IPS DF 19.7 (cell line): ENCODE data around the gene PDE4D.

ENCODE experiments used
- DNase-seq: peaks from one replicate; pipeline ENCODE4 v3.0.0-alpha.2; 2013; ENCODE audit warnings: low read depth, low spot score

Gene PDE4D

DNA sequence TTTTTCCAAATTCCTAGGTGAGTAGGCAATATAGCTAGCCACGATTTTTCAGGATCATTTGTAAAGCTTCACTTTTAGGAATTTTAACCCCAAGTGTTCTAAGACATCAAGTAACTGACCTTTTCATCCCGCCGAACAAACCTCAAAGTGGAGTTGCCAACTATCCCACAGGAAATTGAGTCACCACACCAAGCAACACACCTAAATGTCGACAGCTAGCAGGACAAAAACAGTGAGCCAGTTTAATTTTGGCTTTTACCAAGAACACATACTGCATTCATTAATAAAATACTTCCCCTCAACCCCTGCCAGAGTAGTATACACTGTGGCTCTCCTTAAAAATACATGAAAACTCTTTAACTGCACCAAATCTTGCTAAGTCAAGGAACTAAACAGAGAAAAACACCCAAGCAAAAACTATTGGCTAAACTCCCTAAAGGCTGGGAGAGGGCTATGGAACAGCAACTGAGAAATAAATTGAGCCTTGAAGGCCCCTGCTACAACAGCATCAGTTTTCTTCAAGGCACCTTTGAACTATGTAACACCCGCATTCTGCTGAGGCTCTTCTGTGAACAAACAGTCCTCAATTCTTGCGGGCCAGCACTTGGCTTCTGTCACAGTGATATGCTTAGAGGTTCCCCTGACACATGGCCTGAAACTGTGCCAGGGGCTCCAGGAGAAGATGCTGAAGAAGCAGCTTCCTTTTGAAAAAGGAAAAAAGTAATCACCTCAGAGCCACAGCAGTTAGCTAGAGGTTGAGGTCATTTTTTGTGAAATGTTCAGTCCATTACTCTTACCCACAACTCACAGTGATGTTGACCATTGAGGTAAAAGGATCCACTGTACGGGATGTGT lies 851.1 kb downstream of the PDE4D start:
- no peak for DNase-seq

DNA sequence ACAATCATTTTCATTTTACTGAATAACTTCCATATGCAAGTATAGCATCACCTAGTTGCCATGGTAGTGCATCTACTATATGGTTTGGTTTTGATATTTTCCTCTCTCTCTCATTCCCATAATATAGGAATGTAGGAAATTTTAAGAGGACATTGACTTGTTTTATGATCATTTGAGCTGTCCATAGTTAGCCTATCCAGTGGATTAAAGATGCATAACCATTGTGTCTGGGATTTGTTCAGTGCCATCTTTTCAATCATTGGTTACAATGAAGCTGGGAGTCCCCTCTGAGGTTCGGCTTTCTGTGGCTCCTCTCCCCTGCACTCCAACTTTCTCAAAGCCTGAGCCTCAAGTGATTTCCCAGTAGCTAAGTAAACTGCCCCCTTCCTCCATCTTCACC lies 852.2 kb downstream of the PDE4D start:
- DNase-seq = no peak

DNA sequence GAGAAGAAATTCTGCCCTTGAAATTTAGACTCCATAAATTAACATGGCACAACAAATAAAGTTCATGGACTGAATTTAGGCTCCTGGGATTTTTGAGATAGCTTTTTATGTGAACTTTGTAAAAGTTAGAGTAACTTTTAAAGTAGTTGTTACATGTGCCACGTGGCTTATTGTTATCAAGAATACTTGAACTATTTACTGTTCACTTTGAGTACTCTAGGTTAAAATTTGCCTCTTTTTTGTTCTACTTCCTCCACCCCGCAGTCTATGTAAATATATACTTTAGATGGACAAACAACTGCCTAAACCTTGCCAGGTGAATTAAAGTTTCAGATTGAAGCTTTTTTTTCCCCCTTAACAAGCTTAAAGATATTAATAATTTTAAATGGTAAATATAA lies 852.7 kb downstream of the PDE4D start:
- DNase-seq = no peak

DNA sequence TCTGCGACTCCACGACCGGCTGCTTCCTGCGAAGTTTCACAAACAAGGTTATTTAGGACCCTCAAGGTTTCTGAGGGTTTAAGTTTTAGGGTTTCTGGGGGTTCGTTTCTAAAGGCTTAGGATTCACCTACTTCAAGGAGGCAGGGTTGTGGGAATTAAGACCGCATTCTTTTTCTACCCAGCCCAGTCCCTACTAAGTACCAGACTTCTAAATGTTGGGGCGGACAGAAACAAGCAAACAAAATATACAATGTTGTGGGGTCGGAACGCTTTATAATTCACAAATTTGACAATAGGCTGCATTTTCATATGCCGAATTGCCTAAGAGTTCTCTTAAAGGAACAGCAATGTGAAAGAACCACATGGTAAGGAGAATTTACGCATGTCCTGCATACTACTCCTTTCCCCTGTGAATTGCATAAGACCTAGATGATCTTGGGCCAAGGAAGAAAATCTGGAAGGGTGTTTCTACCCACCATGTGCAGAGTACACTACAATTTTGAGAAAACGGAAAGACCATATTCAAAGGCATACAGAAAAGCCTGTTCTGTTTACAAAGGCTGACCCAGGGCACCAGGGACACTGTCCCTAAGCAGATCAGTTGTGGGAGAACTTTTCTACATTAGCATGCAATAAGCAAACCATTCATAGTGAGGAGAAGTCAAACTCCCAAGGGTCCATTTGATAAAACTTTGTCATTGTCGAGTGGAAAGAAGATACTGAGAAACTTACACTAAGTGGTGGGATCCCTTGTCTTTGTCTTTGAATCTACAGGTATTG lies 853.3 kb downstream of the PDE4D start:
- DNase-seq = no peak

DNA sequence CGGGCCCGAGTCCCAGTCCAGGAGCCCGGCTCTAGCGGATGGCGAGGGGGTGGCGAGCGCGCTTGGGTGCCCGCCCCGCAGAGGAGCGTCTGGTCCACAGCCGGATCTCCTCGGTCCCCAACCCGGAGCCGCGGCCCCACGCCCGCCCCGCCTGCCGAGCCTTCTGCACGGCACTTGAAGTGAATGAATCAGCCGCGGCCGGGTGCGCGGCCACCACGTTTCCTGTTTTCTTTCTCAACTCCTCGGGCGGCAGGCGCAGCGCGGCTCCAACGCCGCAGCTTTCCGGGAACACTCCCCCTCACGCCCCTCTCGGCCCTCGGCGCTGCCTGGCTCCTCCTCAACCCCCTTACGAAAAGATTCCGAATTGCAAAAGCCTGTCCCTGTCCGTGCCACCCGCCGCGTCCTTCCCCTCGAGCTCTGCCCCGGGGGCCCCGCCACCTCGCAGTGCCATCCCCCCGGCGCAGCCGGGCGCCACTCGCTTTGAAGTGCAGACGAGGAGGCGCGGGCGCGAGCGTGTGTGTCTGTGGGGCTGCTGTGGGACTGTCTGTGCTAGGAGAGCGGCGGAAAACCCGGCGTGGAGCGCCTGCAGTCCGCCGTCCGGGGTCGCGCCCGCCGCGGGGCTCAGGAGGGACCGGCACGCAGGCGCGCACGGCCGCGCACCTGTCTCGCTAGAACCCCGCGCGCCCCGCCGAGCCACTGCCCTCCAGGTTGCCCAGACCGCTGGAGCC lies 854.1 kb downstream of the PDE4D start:
- DNase-seq = no peak

DNA sequence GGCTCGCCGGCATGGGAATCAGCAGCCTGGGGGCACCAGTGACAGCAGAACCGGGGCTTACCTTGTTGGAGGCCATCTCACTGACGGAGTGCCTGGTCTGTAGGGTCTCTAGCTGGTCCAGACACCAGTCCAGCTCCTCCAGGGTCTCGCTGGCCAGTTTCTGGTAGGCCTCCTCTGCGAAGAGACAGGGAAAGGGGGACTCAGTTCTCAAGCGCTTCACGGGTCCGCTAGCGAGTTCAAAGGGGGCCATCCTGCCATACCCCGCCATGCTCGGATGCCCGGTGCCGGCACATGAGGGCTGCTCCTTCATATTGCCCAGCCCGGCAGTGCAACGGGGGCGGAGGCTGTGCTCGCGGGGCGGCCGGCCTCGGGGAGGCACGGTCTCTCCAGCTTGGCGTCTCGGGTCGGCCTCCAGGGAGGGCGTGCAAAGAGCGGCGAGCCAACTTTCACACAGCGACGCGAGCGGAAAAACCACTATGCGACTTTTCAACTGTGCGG lies 854.7 kb downstream of the PDE4D start:
- no peak for DNase-seq

DNA sequence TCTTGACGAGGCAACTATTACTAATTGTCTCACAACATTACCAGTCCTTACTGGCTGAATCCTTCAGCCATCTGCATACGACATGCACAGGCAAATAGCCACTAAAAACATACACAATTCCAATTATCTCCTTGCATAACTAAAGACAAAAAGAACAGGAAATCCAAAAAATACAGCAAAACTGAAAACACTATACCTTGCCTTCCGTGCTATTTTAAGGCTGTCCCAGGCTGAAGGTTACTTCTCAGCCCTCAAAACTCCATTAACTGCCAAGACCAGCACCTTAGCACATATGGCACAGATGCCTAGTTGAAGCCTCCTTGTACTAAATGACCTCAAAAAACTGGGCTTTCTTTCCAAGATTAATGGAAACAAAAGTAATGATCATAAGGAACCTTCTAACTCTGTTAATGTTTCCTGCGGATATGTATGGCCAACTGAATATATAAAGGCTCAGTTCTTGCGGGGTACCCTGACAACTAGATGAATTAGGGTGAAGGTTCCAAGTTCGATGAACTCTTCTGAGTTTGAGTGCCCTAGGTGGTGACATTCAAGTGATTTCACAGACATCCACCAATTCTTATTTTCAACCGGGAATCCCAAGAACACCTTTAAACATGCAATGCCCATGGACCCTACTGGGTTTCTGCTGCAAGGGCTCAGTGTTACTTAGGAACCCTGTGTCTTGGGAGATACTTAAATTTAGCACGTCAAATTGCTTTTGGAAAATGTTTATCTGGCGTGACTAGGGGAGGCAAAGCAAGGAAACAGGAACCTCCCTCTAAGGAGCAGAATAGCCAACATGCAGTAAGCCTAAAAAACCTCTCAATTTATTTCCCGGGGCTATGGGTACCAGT lies 855.4 kb downstream of the PDE4D start:
- no peak for DNase-seq

DNA sequence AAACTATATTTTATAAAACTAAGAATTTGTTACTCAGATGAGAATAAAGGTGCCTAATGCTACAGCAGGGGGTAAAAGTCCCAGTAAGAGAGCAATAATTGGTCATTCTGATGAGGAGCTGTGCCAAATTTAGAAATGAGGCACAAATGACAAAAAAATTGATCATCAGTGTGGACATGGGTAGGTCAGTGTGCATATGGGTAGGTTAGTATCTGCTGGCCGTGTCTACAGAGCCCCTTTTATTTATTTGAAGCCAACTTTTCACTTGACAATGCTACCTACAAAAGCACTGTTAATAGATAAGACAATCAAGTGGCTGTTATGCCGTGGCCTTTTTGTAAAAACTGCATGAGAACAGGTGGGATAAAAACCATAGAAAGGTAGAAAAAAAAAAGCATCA lies 856.1 kb downstream of the PDE4D start:
- DNase-seq = no peak

DNA sequence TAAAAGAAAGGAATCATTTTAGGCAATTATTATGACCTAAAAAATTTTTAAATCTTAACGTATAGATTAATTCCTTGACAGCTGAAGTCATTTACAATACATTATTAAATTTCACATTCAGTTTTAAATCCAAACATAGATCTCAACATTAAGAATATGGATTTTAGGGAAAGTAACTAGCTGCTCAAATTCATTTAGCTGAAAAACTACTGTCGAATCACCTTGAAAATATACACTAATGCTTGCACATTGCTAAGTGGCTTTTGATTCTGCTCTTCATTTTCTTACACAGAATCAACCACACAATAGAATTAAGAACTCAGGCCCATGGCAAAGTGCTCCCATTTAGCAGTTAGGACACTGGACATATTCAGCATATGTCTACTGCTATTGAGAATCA lies 856.5 kb downstream of the PDE4D start:
- no peak for DNase-seq

DNA sequence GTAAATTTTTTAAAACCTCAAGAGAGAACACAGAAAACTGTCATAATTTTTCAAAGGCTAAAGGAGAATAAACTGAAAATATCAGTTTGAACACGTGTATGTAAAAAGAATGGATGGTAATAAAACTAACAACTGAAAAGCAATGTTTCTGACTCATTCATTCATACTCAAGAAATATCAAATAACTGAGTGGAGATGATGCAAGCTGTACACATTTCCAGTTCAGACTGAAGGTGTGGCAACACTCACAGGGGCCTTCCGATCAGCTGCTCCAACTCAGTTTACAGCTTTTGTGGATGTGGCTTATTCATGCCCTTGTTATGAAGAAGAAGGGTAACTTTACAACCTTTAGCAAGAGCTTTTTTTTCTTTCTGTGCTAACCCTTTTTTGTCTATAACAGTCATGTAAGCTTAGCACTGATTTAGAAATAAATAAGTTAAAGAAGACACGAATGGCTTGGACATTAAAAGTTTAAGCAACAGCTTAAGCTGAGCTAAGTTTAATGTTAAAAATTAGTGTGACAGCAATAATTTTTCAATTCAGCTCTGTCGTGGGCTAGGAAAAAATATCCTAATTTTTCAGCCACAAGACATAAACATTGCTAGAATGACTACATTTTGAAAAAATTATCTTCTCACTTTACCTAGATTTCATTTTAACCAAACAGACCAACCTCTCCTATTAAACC lies 857.1 kb downstream of the PDE4D start:
- no peak for DNase-seq

DNA sequence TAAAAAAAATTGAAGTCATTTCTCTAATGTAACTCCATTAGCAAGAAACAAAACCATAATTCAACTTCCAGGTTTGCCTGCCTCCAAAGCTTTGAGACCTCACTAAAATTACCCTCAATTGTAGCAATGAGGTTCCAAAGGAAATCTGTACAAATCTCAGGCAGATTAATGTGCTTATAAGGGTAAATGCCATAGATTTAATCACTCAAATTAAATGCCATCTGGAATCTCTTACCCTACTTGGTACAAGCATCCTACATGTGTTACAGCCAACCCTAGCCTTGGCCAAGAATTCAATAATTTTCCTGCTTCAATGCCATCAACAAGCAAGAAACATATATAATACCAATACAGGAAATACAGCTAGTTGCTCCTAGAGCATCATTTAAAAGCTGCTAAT lies 857.8 kb downstream of the PDE4D start:
- DNase-seq = no peak

DNA sequence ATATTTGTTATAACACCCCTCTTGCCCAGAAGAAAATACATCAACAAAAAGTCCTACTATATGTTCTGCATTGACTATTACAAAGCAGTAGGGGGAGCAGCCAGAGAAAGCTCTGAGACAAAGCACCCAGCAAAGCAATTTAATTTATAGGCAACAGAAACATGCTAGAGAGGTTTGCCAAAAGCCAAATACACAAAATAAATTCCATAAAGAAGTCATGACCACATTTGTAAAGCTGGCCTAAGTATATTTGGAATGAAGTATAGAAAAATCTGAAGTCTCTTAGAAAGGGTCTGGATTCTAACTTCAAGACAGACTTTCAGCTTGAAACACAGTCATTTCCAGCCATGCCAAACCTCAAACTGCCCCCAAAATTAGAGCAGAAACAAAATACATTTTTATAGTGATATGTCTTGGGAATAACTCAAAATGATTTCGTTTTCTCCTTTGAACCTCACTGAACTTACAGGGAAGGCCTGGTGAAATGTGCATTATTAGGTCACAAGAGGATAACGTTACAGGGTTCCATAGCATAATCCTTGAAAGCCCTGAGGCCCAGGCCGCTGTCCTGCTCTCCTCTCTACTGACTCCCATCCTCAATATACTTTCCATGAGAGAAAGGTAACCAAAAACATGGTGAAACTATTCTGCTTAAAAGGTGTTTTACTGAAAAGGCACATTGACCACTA lies 858.9 kb downstream of the PDE4D start:
- no peak for DNase-seq

DNA sequence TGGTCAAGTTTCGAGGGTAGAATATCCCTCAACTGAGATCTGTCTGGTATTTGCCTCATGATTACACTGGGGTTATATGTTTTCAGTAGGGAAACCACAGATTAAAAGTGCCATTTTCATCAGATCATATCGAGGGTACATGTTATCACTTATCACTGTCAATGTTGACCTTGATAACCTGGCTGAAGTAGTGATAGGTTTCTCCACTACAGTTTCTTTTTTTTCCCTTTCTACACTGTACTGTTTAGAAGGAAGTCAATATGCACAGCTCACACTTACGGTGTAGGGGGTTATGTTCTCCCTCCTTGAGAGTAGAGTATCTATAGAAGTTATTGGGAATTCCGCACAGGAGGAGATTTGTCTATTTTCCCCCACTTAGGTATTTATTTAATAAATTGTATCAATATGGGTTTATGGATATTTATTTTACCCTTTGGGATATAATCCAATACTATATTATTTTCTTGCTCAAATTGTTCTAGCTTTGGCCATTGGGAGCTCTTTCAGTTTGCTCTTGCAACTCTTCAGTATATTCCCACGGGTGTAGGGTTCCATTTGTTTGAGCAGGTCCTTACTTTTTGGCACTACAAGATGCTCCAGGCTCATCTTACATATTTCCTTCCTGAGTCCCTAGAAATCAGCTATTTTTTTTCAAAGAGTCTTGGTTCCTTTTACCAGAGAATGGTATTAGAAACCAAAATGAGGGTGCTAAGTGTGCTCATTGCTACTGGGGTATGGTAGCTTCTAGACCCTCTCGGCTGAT lies 866.2 kb downstream of the PDE4D start:
- no peak for DNase-seq

DNA sequence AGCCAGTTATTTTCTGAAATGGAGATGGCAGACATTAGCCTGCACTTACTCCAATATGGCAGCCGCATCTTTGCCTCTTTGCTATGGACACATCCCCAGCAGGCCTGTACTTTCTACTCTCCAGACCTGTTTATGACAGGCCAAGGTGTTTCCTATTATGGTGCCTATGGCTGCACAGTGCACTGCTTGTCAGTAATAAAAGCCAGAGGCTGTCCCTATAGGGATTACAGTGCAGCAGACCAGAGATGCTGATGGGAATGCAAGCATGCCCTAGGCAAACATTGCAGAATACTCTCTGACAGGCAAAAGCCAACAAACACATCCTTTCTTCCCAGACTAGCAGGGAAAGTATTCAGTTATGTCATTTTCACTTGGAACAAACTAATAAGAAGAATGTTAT lies 867.8 kb downstream of the PDE4D start:
- no peak for DNase-seq

DNA sequence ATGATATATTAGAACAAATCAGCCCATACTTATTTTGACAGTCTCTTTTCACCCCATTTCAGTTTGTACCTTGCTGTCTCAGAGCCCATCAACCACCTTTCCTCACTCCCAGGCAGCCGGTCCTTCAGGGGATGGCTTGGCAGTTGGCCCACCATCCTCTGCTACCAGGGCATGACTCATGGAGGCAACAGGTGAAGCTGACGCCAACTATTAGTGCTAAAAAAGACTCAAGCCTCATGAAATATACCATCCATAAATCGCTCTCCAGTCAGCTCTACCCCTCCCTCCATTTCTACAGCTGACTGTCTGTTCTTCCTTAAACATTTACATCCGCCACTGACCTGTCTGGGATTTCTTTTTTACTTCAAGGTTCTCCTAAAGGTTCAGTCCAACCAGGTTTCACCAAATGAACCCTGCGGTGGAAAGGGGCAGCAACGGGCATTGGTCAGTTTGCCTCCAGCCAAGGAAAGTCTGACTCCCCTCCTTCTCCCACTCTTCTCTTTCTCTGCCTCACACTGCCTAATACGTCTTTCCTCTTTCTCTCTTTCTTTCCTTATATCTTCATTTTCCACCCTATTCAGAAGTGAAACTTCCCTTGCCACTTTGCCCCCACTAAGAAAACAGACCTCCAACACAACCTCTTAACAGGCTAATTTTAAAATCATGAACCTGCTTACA lies 871.5 kb downstream of the PDE4D start:
- DNase-seq = no peak

DNA sequence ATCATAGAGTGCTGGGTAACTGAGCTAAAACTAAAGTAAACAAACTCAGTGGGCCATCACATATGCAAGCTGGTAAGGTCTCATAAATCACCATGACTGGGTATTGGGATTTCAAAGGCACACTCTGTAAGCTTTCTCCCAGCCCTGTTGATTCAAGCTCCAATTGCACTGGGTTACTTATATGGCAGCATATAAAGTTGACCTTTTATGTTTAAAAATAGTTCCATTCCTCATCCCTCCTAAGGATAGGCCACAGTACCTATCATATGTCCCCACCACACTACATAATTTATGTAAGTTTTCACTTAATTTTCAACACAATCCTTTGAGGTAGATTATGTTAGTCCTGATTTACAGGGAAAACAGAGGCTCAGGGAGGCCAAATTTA lies 872.2 kb downstream of the PDE4D start:
- no peak for DNase-seq

DNA sequence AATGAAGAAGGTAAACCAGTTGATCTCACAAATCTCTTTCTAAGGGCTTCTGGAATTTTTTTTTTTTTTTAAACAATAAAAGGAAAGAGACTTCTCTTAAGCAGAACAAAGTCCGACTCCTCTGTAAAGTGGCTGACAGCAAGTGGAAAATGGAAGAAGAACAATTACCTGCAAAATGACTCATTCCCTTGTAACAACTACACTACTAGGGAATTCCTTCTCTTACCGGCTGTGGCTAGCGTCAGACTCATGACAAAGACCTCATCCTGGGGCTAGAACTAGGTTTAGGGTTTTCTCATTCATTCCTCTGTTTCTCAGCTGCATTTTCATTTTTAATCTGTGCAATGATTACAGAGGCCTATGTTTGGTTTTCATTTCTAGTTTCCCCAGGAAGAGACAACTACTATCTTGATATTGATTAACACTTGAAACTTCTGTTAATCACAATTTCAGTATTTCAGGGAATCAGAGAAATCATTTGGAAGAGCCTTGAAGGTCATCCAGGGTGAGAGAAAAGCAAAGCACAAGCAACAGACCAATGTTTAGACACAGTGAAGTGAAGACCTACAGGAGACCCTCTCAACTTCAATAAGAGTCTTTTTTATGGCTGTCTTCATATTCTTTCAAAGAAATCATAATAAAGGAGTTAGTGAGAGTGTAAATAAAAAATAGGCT lies 872.8 kb downstream of the PDE4D start:
- DNase-seq = no peak

DNA sequence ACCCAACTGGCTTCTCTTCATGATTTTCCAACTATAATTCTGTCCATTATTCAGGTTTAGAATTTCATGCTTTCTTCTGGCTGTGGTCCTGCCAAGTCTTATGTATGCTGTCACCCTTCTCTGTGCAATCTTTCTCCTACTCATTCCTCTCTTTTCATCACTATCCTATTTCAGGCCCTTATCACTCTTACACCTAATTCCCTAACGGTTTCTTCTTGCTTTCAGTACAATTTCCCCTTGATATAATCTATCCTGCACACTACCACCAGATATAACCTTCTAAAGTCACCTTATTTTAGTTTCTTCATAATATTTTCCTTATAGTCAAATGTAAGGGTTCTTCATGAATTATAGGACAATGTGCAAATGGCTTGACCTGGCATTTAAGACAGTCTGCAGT lies 874.4 kb downstream of the PDE4D start:
- no peak for DNase-seq
